H9 (cell line): ENCODE data around the gene CTXN3. TPM values are rescaled to one million over a fixed set of nuclear protein-coding genes. Genes with fewer than 3 reads are reported as not detected.

Experiments used
- DNase-seq: peaks from one replicate; pipeline ENCODE4 v3.0.0-alpha.2; 2017
- H2AFZ ChIP-seq: one replicate; pipeline ENCODE4 v1.6.1; 2013; ENCODE audit warnings: mild to moderate bottlenecking, low read length, control low read depth, moderate library complexity
- H2AK5ac ChIP-seq: 2 replicates; pipeline ENCODE4 v1.6.1; 2013; ENCODE audit warnings: low read length, control low read depth, mixed read lengths; ENCODE audit not compliant: insufficient read length
- H2BK120ac ChIP-seq: one replicate; pipeline ENCODE4 v1.6.1; 2013; ENCODE audit warnings: low read depth, mild to moderate bottlenecking, low read length, control low read depth, inconsistent platforms; ENCODE audit not compliant: poor library complexity, severe bottlenecking
- H2BK12ac ChIP-seq: 2 replicates; pipeline ENCODE4 v1.6.1; 2013; ENCODE audit warnings: low read length, control low read depth, mixed read lengths, low read depth; ENCODE audit not compliant: insufficient read length
- H2BK15ac ChIP-seq: 2 replicates; pipeline ENCODE4 v1.6.1; 2013; ENCODE audit warnings: low read depth, low read length, control low read depth
- H2BK20ac ChIP-seq: one replicate; pipeline ENCODE4 v1.6.1; 2013; ENCODE audit warnings: low read depth, mild to moderate bottlenecking, low read length, control low read depth, inconsistent platforms; ENCODE audit not compliant: poor library complexity, severe bottlenecking
- H2BK5ac ChIP-seq: 2 replicates; pipeline ENCODE4 v1.6.1; 2013; ENCODE audit warnings: low read length, control low read depth, mixed read lengths; ENCODE audit not compliant: insufficient read length
- H3K14ac ChIP-seq: 2 replicates; pipeline ENCODE4 v1.6.1; 2013; ENCODE audit warnings: low read length, control low read depth; ENCODE audit not compliant: insufficient read depth
- H3K18ac ChIP-seq: 2 replicates; pipeline ENCODE4 v1.6.1; 2013; ENCODE audit warnings: low read depth, mild to moderate bottlenecking, mixed read lengths, low read length, control low read depth; ENCODE audit not compliant: insufficient read length
- H3K23ac ChIP-seq: 2 replicates; pipeline ENCODE4 v1.6.1; 2013; ENCODE audit warnings: low read length, control low read depth, mixed read lengths, low read depth; ENCODE audit not compliant: insufficient read length
- H3K23me2 ChIP-seq: 2 replicates; pipeline ENCODE4 v1.6.1; 2013; ENCODE audit warnings: low read depth, mild to moderate bottlenecking, mixed read lengths, low read length, control low read depth; ENCODE audit not compliant: insufficient read length, poor library complexity, severe bottlenecking
- H3K27ac ChIP-seq: 2 replicates; pipeline ENCODE4 v1.5.1; 2013; ENCODE audit warnings: low read length, control low read depth, mixed read lengths, low read depth; ENCODE audit not compliant: insufficient read length
- H3K27me3 ChIP-seq: 2 replicates; pipeline ENCODE4 v1.6.1; 2013; ENCODE audit warnings: low read length, control low read depth, inconsistent platforms; ENCODE audit not compliant: insufficient read depth
- H3K4ac ChIP-seq: 2 replicates; pipeline ENCODE4 v1.6.1; 2013; ENCODE audit warnings: low read depth, mild to moderate bottlenecking, control low read depth, inconsistent platforms, low read length, moderate library complexity
- H3K4me1 ChIP-seq: 2 replicates; pipeline ENCODE4 v1.6.1; 2013; ENCODE audit warnings: low read length, control low read depth, inconsistent platforms; ENCODE audit not compliant: insufficient read depth
- H3K4me2 ChIP-seq: 2 replicates; pipeline ENCODE4 v1.6.1; 2013; ENCODE audit warnings: low read length, control low read depth, mixed read lengths; ENCODE audit not compliant: insufficient read length, insufficient read depth
- H3K56ac ChIP-seq: 2 replicates; pipeline ENCODE4 v1.6.1; 2013; ENCODE audit warnings: low read depth, mild to moderate bottlenecking, mixed read lengths, low read length, control low read depth; ENCODE audit not compliant: insufficient read length
- H3K79me1 ChIP-seq: 2 replicates; pipeline ENCODE4 v1.6.1; 2013; ENCODE audit warnings: low read depth, mild to moderate bottlenecking, moderate library complexity, low read length, control low read depth, inconsistent platforms; ENCODE audit not compliant: insufficient read depth, poor library complexity, severe bottlenecking
- H3K79me2 ChIP-seq: 2 replicates; pipeline ENCODE4 v1.6.1; 2013; ENCODE audit warnings: low read length, control low read depth, inconsistent platforms; ENCODE audit not compliant: insufficient read depth
- H3K9ac ChIP-seq: 2 replicates; pipeline ENCODE4 v1.6.1; 2013; ENCODE audit warnings: low read length, control low read depth, mixed read lengths; ENCODE audit not compliant: insufficient read length; ENCODE audit errors: extremely low read depth
- H3K9me3 ChIP-seq: one replicate; pipeline ENCODE4 v1.6.1; 2013; ENCODE audit warnings: low read depth, low read length, inconsistent platforms; ENCODE audit not compliant: control insufficient read depth
- H3T11ph ChIP-seq: one replicate; pipeline ENCODE4 v1.6.1; 2013; ENCODE audit warnings: mild to moderate bottlenecking, low read length, control low read depth, inconsistent platforms
- H4K20me1 ChIP-seq: one replicate; pipeline ENCODE4 v1.6.1; 2013; ENCODE audit not compliant: control insufficient read depth, insufficient read length, insufficient read depth
- H4K5ac ChIP-seq: 2 replicates; pipeline ENCODE4 v1.6.1; 2013; ENCODE audit warnings: low read depth, mild to moderate bottlenecking, mixed read lengths, low read length, control low read depth; ENCODE audit not compliant: insufficient read length
- H4K8ac ChIP-seq: replicated peaks from 2 replicates; pipeline ENCODE4 v1.6.1; 2013; ENCODE audit warnings: low read length, control low read depth, mixed read lengths, low read depth; ENCODE audit not compliant: insufficient read length
- H4K91ac ChIP-seq: 2 replicates; pipeline ENCODE4 v1.6.1; 2013; ENCODE audit warnings: low read depth, mild to moderate bottlenecking, moderate library complexity, mixed read lengths, low read length, control low read depth; ENCODE audit not compliant: insufficient read length
- H3K27ac Mint-ChIP-seq, 3 experiments: 2 replicates in 2 of 3; 3 replicates in 1 of 3; pipeline ENCODE4 v1.8.0; 2020 to 2021; ENCODE audit warnings: mixed read lengths in 3 of 3, mild to moderate bottlenecking in 1 of 3, moderate library complexity in 1 of 3
- H3K27me3 Mint-ChIP-seq: 2 replicates; pipeline ENCODE4 v1.8.0; 2021; ENCODE audit warnings: low read depth, mild to moderate bottlenecking, moderate library complexity, mixed read lengths
- H3K36me3 Mint-ChIP-seq, 3 experiments: 2 replicates in 2 of 3; 3 replicates in 1 of 3; pipeline ENCODE4 v1.8.0; 2020 to 2021; ENCODE audit warnings: low read depth in 3 of 3, mixed read lengths in 3 of 3; ENCODE audit not compliant: insufficient read depth in 1 of 3
- H3K4me1 Mint-ChIP-seq, 2 experiments: 2 replicates each; pipeline ENCODE4 v1.8.0; 2020; ENCODE audit warnings: mixed read lengths in 2 of 2
- H3K4me3 Mint-ChIP-seq, 2 experiments: 2 replicates in 1 of 2; 3 replicates in 1 of 2; pipeline ENCODE4 v1.8.0; 2020 to 2021; ENCODE audit warnings: mild to moderate bottlenecking in 2 of 2, mixed read lengths in 2 of 2, moderate library complexity in 1 of 2
- H3K9me3 Mint-ChIP-seq, 2 experiments: 2 replicates in 1 of 2; 3 replicates in 1 of 2; pipeline ENCODE4 v1.8.0; 2020; ENCODE audit warnings: mild to moderate bottlenecking in 2 of 2, mixed read lengths in 2 of 2, moderate library complexity in 1 of 2
- CTCF ChIP-seq: fragments of 200-600 bp; sonication (generic); conservative IDR thresholded peaks from 3 replicates; pipeline ENCODE4 v1.8.0; 2021; ENCODE audit warnings: antibody characterized with exemption, mild to moderate bottlenecking
- WGBS: extraction: QIAGEN DNeasy Blood & Tissue Kit; methylation state at CpG from one replicate; pipeline ENCODE4 v1.1.7; 2013; ENCODE audit warnings: missing lambda C conversion rate, low lambda C conversion rate, mixed read lengths; ENCODE audit not compliant: insufficient read length; ENCODE audit errors: extremely low coverage; 5-methylcytosine and 5-hydroxymethylcytosine counted together
- total RNA-seq: library from RNA; stranded (reverse); gene quantifications from 2 replicates; pipeline ENCODE4 v1.2.1, GENCODE V29; 2021

CTXN3 gene
- total RNA-seq, 1 experiment from 2014 or later = not detected

GRCh38 chr5:127680595-127680994 lies 31.7 kb downstream of the CTXN3 start:
- Histone ChIP-seq H2BK15ac (no peak overlapping the region), H2BK20ac (no peak overlapping the region), H4K91ac (no peak overlapping the region), H3K79me1 (no peaks in the 10 kb centered on the region), H3K56ac (no peak overlapping the region), H3K23ac (no peak overlapping the region), H2AK5ac (no peak overlapping the region), H3K14ac (no peak overlapping the region), H3K27ac (no peak overlapping the region), H2BK120ac (no peak overlapping the region), H3K4me2 (no peak overlapping the region), H2BK12ac (no peak overlapping the region), H4K20me1 (no peaks in the 10 kb centered on the region), H3K9ac (no peak overlapping the region), H4K8ac (no peak overlapping the region), H3T11ph (no peak overlapping the region), H2AFZ (no peak overlapping the region), H3K9me3 (no peaks in the 10 kb centered on the region), H3K79me2 (no peaks in the 10 kb centered on the region), H3K4ac (no peak overlapping the region), H3K23me2 (no peaks in the 10 kb centered on the region), H3K27me3 (no peaks in the 10 kb centered on the region), H4K5ac (no peak overlapping the region), H3K18ac (no peak overlapping the region), H3K4me1 (no peaks in the 10 kb centered on the region), H2BK5ac (no peak overlapping the region)
- no peaks in the 10 kb centered on the region for H3K9me3 Mint-ChIP-seq
- no peaks in the 10 kb centered on the region for H3K27me3 Mint-ChIP-seq
- H3K4me3 Mint-ChIP-seq = no peak overlapping the region
- no peak for TF ChIP-seq CTCF
- no peak overlapping the region for H3K27ac Mint-ChIP-seq
- no peaks in the 10 kb centered on the region for H3K4me1 Mint-ChIP-seq
- H3K36me3 Mint-ChIP-seq = no peaks in the 10 kb centered on the region; a peak in 1 of 7 replicates
- WGBS = no CpG with 5 or more reads among the region's 1 CpG
- no peak for DNase-seq
